GM20431 (cell line): Measurements from ENCODE around the gene SYF2.
"Not testable (repeated sequence)": the region's sequence is repeated elsewhere in the genome, so short reads cannot be mapped to it uniquely, and the experiment has no call there.

ENCODE experiments used
- in situ Hi-C: fragments of 300-500 bp; cut with MseI, MboI; formaldehyde crosslinking; loops from one replicate; pipeline ENCODE4 v1.15.0; 2020; ENCODE audit warnings: low sequenced_read_pairs; ENCODE audit not compliant: unreplicated experiment

The SYF2 gene

GRCh38 chr1:25187904-25188303 is 44.4 kb downstream of the SYF2 start:
- in situ Hi-C loops, result not testable (repeated sequence)

GRCh38 chr1:25187077-25187476 is 45.2 kb downstream of the SYF2 start:
- in situ Hi-C loops, result no loop called here

GRCh38 chr1:25186161-25187007 is 45.9 kb downstream of the SYF2 start:
- in situ Hi-C loops, result no loop called here

GRCh38 chr1:25185409-25186160 is 46.7 kb downstream of the SYF2 start:
- in situ Hi-C loops, result no loop called here

DNA sequence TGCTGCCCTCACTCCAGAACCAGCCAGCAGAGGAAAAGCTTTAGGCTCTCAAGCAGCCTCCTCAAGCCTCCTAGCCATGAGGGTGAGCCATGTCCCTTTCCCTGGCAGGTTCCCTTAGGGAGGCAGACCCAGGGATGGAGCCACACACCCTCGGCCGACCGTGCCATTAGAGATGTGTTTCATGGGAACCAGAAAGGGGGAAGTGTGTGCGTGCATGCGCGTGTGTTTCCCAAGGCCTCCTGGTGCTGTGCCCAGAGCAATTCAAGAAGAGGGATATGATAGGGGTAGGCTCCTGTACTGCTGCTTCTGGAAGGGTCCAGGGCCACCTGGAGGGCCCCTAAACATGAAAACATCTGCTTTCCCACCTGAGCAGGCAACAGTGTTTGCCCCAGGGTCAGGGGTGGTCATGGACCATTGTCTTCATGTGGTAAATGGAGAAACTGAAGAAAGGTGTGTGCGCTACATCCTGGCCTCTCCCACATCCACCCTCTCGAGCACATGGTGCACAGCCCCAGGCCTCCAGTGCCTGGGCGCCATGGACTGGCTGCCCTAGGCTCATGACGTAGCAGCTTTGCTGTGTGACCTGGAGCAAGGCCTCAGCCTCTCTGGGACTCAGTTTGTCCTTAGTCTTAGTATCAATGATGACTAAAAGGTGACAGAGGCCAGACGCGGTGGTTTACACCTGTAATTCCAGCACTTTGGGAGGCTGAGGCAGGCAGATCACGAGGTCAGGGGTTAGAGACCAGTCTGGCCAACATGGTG is 48.1 kb downstream of the SYF2 start:
- in situ Hi-C loops, result no loop called here

DNA sequence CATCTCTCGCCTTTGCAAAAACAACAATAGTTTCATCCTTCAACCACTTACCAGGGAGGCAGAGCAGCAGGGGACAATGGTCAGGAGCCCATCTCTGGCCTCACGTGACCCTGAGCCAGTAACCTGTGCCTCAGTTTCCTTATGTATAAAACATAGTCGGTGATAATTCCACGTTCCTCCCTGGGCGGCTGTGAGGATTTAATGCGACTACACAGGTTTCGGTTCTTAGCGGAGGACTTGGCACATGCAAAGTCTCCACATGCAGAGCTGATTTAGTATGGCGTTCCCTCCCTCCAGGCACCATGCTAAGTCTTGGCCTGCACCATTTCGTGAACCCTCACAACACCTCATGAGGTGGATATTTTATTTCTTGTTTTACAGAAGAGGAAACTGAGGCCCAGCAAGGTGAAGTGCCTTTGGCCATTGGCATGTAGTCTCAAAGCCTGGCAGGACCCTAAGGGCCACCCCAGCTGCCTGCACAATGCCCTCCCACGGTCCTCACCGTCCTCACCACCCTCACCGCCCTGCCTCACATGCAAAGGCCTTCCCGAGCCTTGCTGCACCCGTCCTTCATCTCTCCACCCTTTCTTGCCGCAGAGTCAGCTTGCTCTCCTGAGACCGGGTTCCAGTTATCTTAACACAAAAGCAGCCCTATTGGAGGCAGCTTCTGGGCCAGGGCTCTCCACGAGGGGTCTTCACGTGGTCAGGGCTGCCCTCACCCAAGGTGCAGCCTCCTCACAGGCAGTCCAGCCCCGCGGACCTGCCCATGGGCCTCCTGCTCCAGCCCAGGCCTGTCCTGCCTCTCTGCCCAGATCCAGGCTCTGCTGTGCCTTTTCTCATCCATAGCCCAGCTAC is 48.9 kb downstream of the SYF2 start:
- in situ Hi-C loops, result no loop called here

GRCh38 chr1:25182629-25183028 is 49.7 kb downstream of the SYF2 start:
- in situ Hi-C loops, result no loop called here

DNA sequence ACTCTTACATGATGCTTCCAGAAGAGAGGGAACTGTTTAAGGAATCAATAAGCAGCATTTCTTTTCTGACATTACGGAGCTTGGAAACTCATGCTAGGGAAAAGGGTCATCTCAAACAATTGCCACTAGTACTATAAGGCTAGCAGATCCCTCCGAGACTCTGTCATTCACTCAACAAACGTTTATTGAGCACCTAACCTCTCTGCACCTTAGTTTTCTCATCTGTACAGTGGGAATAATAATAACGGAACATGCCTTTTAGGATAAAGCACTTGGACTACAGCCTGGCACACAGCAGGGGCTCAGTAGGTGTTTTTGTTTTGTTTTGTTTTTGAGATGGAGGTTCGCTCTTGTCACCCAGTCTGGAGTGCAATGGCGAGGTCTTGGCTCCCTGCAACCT is 51.3 kb downstream of the SYF2 start:
- in situ Hi-C loops, result no loop called here

- in situ Hi-C loops, result no loop called here
Measured at GRCh38 chr1:25178917-25179561, 53.3 kb downstream of the SYF2 start.

GRCh38 chr1:25174730-25175612 is 57.3 kb downstream of the SYF2 start:
- in situ Hi-C loops, result no loop called here

DNA sequence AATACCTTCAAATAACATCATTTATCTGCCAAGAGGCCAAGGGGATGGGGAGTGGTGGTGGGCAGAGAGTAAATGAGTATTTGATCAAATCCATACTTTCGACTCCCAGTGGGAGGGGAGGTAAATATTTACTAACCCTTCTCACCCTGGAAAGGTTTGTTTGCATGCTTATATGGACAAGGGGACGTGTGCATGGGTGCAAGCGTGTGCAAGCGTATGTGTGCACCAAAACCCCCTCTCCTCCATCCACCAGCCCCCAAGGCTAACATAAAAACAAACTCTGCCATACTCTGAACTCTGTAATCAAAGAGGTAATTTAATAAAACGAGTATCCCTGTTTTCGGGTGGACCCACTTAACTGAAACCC is 58.0 kb downstream of the SYF2 start:
- in situ Hi-C loops, result no loop called here

- in situ Hi-C loops, result no loop called here
Measured at GRCh38 chr1:25173809-25174340, 58.4 kb downstream of the SYF2 start.
